KG1 (cell line): ENCODE data around the gene OR51E1.

Experiments used
- DNase-seq: peaks from one replicate; lab custom pipeline; 2025; lab: John Stamatoyannopoulos, UW

OR51E1 gene

GRCh38 chr11:4654635-4655369 is 11.0 kb downstream of the OR51E1 start:
- DNase-seq: no peak

GRCh38 chr11:4658629-4659445 is 15.1 kb downstream of the OR51E1 start:
- no peak for DNase-seq

GRCh38 chr11:4662876-4663275 is 19.1 kb downstream of the OR51E1 start:
- no peak for DNase-seq

GRCh38 chr11:4664183-4664582 is 20.4 kb downstream of the OR51E1 start:
- no peak for DNase-seq

GRCh38 chr11:4664786-4665185 is 21.0 kb downstream of the OR51E1 start:
- DNase-seq: no peak

- no peak for DNase-seq
Measured at GRCh38 chr11:4665424-4665823, 21.6 kb downstream of the OR51E1 start.

- DNase-seq: no peak
Measured at GRCh38 chr11:4671741-4672140, 28.0 kb downstream of the OR51E1 start.

GRCh38 chr11:4672470-4672869 is 28.7 kb downstream of the OR51E1 start:
- DNase-seq: no peak

- no peak for DNase-seq
Measured at GRCh38 chr11:4673781-4674180, 30.0 kb downstream of the OR51E1 start.

GRCh38 chr11:4677948-4678347 is 34.2 kb downstream of the OR51E1 start:
- DNase-seq: no peak

GRCh38 chr11:4680341-4680740 is 36.6 kb downstream of the OR51E1 start:
- DNase-seq: no peak

- DNase-seq: no peak
Measured at GRCh38 chr11:4682623-4683419, 39.0 kb downstream of the OR51E1 start.

GRCh38 chr11:4684631-4685285 is 41.0 kb downstream of the OR51E1 start:
- no peak for DNase-seq

- no peak for DNase-seq
Measured at GRCh38 chr11:4695442-4695841, 51.7 kb downstream of the OR51E1 start.

GRCh38 chr11:4697585-4697984 is 53.8 kb downstream of the OR51E1 start, which contains the start of gene OR51E2:
TSS of gene OR51E2 (minus strand) at chr11:4697853. CDS start at chr11:4682711, 15,142 bp downstream.
- DNase-seq: no peak

GRCh38 chr11:4699697-4700435 is 56.1 kb downstream of the OR51E1 start:
- no peak for DNase-seq

- no peak for DNase-seq
Measured at GRCh38 chr11:4700436-4700820, 56.6 kb downstream of the OR51E1 start.

GRCh38 chr11:4704054-4704789 is 60.4 kb downstream of the OR51E1 start, which contains the start of gene MMP26:
TSS of gene MMP26 (plus strand) at chr11:4704784.
- no peak for DNase-seq

GRCh38 chr11:4704790-4705334 is 61.1 kb downstream of the OR51E1 start:
- DNase-seq: no peak
